IMR-90 (cell line): ENCODE measurements around the gene IREB2. TPM values are rescaled to one million over a fixed set of nuclear protein-coding genes. Genes with fewer than 3 reads are reported as not detected.

ENCODE experiments used
- ATAC-seq: fragments of 200-7000 bp; cut with Tn5 transposase; 2 replicates; pipeline ENCODE4 v1.9.1; 2020; ENCODE audit warnings: low read depth, mild to moderate bottlenecking, moderate library complexity
- BruUV-seq: library from RNA; stranded (reverse); fragments of 400-500 nt; replicated peaks from 2 replicates; lab custom pipeline; 2021; lab: Mats Ljungman, UMichigan
- CTCF ChIA-PET: fragments of 300-600 bp; formaldehyde crosslinking; extraction: SDS; loops from one replicate; lab custom pipeline; 2021; ENCODE audit warnings: antibody characterized with exemption; lab: Yijun Ruan, JAX
- POLR2A ChIA-PET: fragments of 300-600 bp; sonication (Branson Sonifier 250); formaldehyde crosslinking; loops from one replicate; lab custom pipeline; 2022; ENCODE audit warnings: antibody characterized with exemption; ENCODE audit not compliant: unreplicated experiment; lab: Charles Lee
- DNase-seq: peaks from one replicate; pipeline ENCODE4 v3.0.0; 2013
- H2AFZ ChIP-seq: replicated peaks from 2 replicates; pipeline ENCODE3; 2013; ENCODE audit warnings: low read length, mild to moderate bottlenecking; ENCODE audit not compliant: poor library complexity
- H2AK5ac ChIP-seq: 2 replicates; pipeline ENCODE4 v1.6.1; 2013; ENCODE audit warnings: low read depth, low read length, inconsistent platforms
- H2AK9ac ChIP-seq: replicated peaks from 2 replicates; pipeline ENCODE3; 2013; ENCODE audit warnings: mild to moderate bottlenecking, low read depth, low read length, moderate library complexity; ENCODE audit not compliant: poor library complexity
- H2BK120ac ChIP-seq: 2 replicates; pipeline ENCODE4 v1.6.1; 2013; ENCODE audit warnings: low read depth, low read length, inconsistent platforms
- H2BK15ac ChIP-seq: 3 replicates; pipeline ENCODE4 v1.6.1; 2013; ENCODE audit warnings: low read depth, low read length, inconsistent platforms
- H2BK20ac ChIP-seq: 2 replicates; pipeline ENCODE4 v1.6.1; 2013; ENCODE audit warnings: low read depth, mild to moderate bottlenecking, inconsistent platforms, low read length, moderate library complexity
- H2BK5ac ChIP-seq: 2 replicates; pipeline ENCODE4 v1.6.1; 2013; ENCODE audit warnings: mild to moderate bottlenecking, low read depth, low read length, inconsistent platforms; ENCODE audit not compliant: poor library complexity, severe bottlenecking
- H3K14ac ChIP-seq: replicated peaks from 2 replicates; pipeline ENCODE4 v1.6.1; 2013; ENCODE audit warnings: low read depth, low read length, inconsistent platforms
- H3K18ac ChIP-seq: 2 replicates; pipeline ENCODE4 v1.6.1; 2013; ENCODE audit warnings: low read depth, low read length, control low read depth
- H3K23ac ChIP-seq: 2 replicates; pipeline ENCODE4 v1.6.1; 2013; ENCODE audit warnings: low read depth, low read length, inconsistent platforms
- H3K27ac ChIP-seq: 2 replicates; pipeline ENCODE4 v1.5.1; 2013; ENCODE audit warnings: mild to moderate bottlenecking, control low read depth, low read length; ENCODE audit not compliant: insufficient read depth
- H3K27me3 ChIP-seq: 2 replicates; pipeline ENCODE4 v1.6.1; 2013; ENCODE audit warnings: low read length; ENCODE audit not compliant: control insufficient read depth, insufficient read depth
- H3K36me3 ChIP-seq: 2 replicates; pipeline ENCODE4 v1.6.1; 2013; ENCODE audit warnings: low read length, mixed read lengths; ENCODE audit not compliant: control insufficient read depth, insufficient read depth
- H3K4ac ChIP-seq: 2 replicates; pipeline ENCODE4 v1.6.1; 2013; ENCODE audit warnings: low read depth, low read length, inconsistent platforms
- H3K4me1 ChIP-seq: 2 replicates; pipeline ENCODE4 v1.6.1; 2013; ENCODE audit warnings: low read length, mixed read lengths; ENCODE audit not compliant: control insufficient read depth, insufficient read depth
- H3K4me2 ChIP-seq: 2 replicates; pipeline ENCODE4 v1.6.1; 2013; ENCODE audit warnings: low read depth, mild to moderate bottlenecking, control low read depth, low read length, moderate library complexity
- H3K4me3 ChIP-seq: 2 replicates; pipeline ENCODE4 v1.5.1; 2013; ENCODE audit warnings: low read depth, mild to moderate bottlenecking, control low read depth, low read length, moderate library complexity; ENCODE audit not compliant: insufficient read depth
- H3K56ac ChIP-seq: 2 replicates; pipeline ENCODE4 v1.6.1; 2013; ENCODE audit warnings: low read length, inconsistent platforms; ENCODE audit not compliant: insufficient read depth; ENCODE audit errors: extremely low read depth
- H3K79me1 ChIP-seq, 2 experiments: 2 replicates each; pipeline ENCODE4 v1.6.1; 2013; ENCODE audit warnings: low read length in 2 of 2, inconsistent platforms in 1 of 2, low read depth in 1 of 2
- H3K9ac ChIP-seq: 2 replicates; pipeline ENCODE4 v1.6.1; 2013; ENCODE audit warnings: low read depth, low read length, control low read depth
- H3K9me1 ChIP-seq: 2 replicates; pipeline ENCODE4 v1.6.1; 2013; ENCODE audit warnings: low read length, inconsistent platforms; ENCODE audit not compliant: insufficient read depth
- H3K9me3 ChIP-seq: 2 replicates; pipeline ENCODE4 v1.6.1; 2013; ENCODE audit warnings: low read length; ENCODE audit not compliant: control insufficient read depth, insufficient read depth
- H4K20me1 ChIP-seq: 2 replicates; pipeline ENCODE4 v1.6.1; 2013; ENCODE audit warnings: low read length, inconsistent platforms; ENCODE audit not compliant: insufficient read depth
- H4K5ac ChIP-seq: 2 replicates; pipeline ENCODE4 v1.6.1; 2013; ENCODE audit warnings: mild to moderate bottlenecking, low read depth, low read length, control low read depth
- H4K8ac ChIP-seq, 2 experiments: 2 replicates each; pipeline ENCODE4 v1.6.1; 2013; ENCODE audit warnings: low read depth in 2 of 2, low read length in 2 of 2, control low read depth in 1 of 2, inconsistent platforms in 1 of 2
- H4K91ac ChIP-seq: 2 replicates; pipeline ENCODE4 v1.6.1; 2013; ENCODE audit warnings: low read depth, low read length, inconsistent platforms; ENCODE audit not compliant: insufficient read depth
- BHLHE40 ChIP-seq: fragments of 150-350 bp; IDR thresholded peaks from 2 replicates; pipeline ENCODE4 v1.6.1; 2016; ENCODE audit warnings: mild to moderate bottlenecking, low read depth, low read length
- CEBPB ChIP-seq: IDR thresholded peaks from 2 replicates; pipeline ENCODE4 v1.6.1; 2012; ENCODE audit warnings: low read depth, low read length, improper control_type of control experiment
- CHD1 ChIP-seq: IDR thresholded peaks from 2 replicates; pipeline ENCODE4 v1.6.1; 2012; ENCODE audit warnings: low read depth, low read length, improper control_type of control experiment
- CTCF ChIP-seq: conservative IDR thresholded peaks from 2 replicates; pipeline ENCODE4 v1.5.1; 2012; ENCODE audit warnings: mild to moderate bottlenecking, low read depth, low read length, improper control_type of control experiment
- ELK1 ChIP-seq: fragments of 150-350 bp; IDR thresholded peaks from 2 replicates; pipeline ENCODE4 v1.6.1; 2016; ENCODE audit warnings: low read depth, mild to moderate bottlenecking, low read length, moderate library complexity, borderline replicate concordance
- FOS ChIP-seq: fragments of 150-350 bp; IDR thresholded peaks from 2 replicates; pipeline ENCODE4 v1.6.1; 2016; ENCODE audit warnings: low read depth, low read length
- MAFK ChIP-seq: IDR thresholded peaks from 2 replicates; pipeline ENCODE4 v1.6.1; 2012; ENCODE audit warnings: low read depth, low read length, improper control_type of control experiment
- MAZ ChIP-seq: IDR thresholded peaks from 2 replicates; pipeline ENCODE4 v1.6.1; 2012; ENCODE audit warnings: low read depth, mild to moderate bottlenecking, low read length, improper control_type of control experiment, moderate library complexity, borderline replicate concordance
- MXI1 ChIP-seq: IDR thresholded peaks from 2 replicates; pipeline ENCODE4 v1.6.1; 2012; ENCODE audit warnings: low read depth, mild to moderate bottlenecking, low read length, moderate library complexity, borderline replicate concordance
- NFE2L2 ChIP-seq: fragments of 150-350 bp; IDR thresholded peaks from 2 replicates; pipeline ENCODE4 v1.6.1; 2016; ENCODE audit warnings: low read depth, mild to moderate bottlenecking, low read length
- POLR2A ChIP-seq: IDR thresholded peaks from 2 replicates; pipeline ENCODE4 v1.6.1; 2012; ENCODE audit warnings: mild to moderate bottlenecking, low read depth, low read length
- RAD21 ChIP-seq: IDR thresholded peaks from 2 replicates; pipeline ENCODE4 v1.6.1; 2012; ENCODE audit warnings: low read length, improper control_type of control experiment
- RCOR1 ChIP-seq: IDR thresholded peaks from 2 replicates; pipeline ENCODE4 v1.6.1; 2012; ENCODE audit warnings: mild to moderate bottlenecking, low read length, improper control_type of control experiment; ENCODE audit not compliant: insufficient replicate concordance
- RFX5 ChIP-seq: IDR thresholded peaks from 2 replicates; pipeline ENCODE4 v1.8.0; 2012; ENCODE audit warnings: low read depth, mild to moderate bottlenecking, low read length, moderate library complexity
- SMC3 ChIP-seq: fragments of 150-350 bp; IDR thresholded peaks from 2 replicates; pipeline ENCODE4 v1.6.1; 2016; ENCODE audit warnings: low read depth, mild to moderate bottlenecking, antibody characterized with exemption, low read length, moderate library complexity
- USF2 ChIP-seq: fragments of 150-350 bp; IDR thresholded peaks from 2 replicates; pipeline ENCODE4 v1.6.1; 2017; ENCODE audit warnings: mild to moderate bottlenecking, antibody characterized with exemption, low read length, low read depth
- WGBS, 2 experiments: methylation state at CpG; one replicate each; pipeline versions ENCODE4 v1.1.5 to v1.1.7; 2013; ENCODE audit warnings: missing lambda C conversion rate in 2 of 2; ENCODE audit not compliant: insufficient read length in 1 of 2; ENCODE audit errors: extremely low coverage in 2 of 2; 5-methylcytosine and 5-hydroxymethylcytosine counted together
- dilution Hi-C: fragments of 300-500 bp; cut with HindIII; formaldehyde crosslinking; loops from one replicate; pipeline ENCODE4 v1.14.3; 2018; ENCODE audit warnings: low sequenced_read_pairs; ENCODE audit not compliant: unreplicated experiment
- in situ Hi-C: fragments of 300-500 bp; cut with MboI; formaldehyde crosslinking; loops from 3 replicates; pipeline ENCODE4 v1.14.3; 2019; ENCODE audit warnings: low sequenced_read_pairs, inconsistent platforms, mixed read lengths
- intact Hi-C: fragments of 100-400 bp; cut with micrococcal nuclease; formaldehyde crosslinking; loops from 2 replicates; pipeline ENCODE4 v1.10.0; 2022
- polyA plus RNA-seq, 3 experiments: library from polyadenylated mRNA; depleted of rRNA; stranded (reverse); fragments of >200 nt; gene quantifications; 2 replicates each; pipeline ENCODE4 v1.2.3, GENCODE V29; 2012; ENCODE audit warnings: low replicate concordance in 1 of 3
- total RNA-seq: library from RNA; depleted of rRNA; stranded (reverse); fragments of >200 nt; gene quantifications from 2 replicates; pipeline ENCODE4 v1.2.3, GENCODE V29; 2012

The IREB2 gene
- total and polyA plus RNA-seq, 2 of the 4 experiments (the other 2 are of a cell fraction): 12.2 to 13.5 TPM

GRCh38 chr15:78533331-78533730 lies 95.3 kb downstream of the IREB2 start:
- H3K36me3 ChIP-seq: no peaks in the 10 kb centered on the region
- no peak overlapping the region for H3K18ac ChIP-seq
- TF ChIP-seq CHD1 (no peak), RAD21 (no peak), MAFK (no peak), USF2 (no peak), ELK1 (no peak), CTCF (no peak), MAZ (no peak), CEBPB (no peak), MXI1 (no peak), RFX5 (no peak), RCOR1 (no peak), BHLHE40 (no peak), SMC3 (no peak), NFE2L2 (no peak), POLR2A (no peak), FOS (no peak)
- BruUV-seq: no TSS peak
- dilution Hi-C loops: no loop called here
- H2AK5ac ChIP-seq: no peak overlapping the region
- no peak for DNase-seq
- no peak overlapping the region for H2BK5ac ChIP-seq
- intact Hi-C loops: no loop called here
- no peak overlapping the region for H3K56ac ChIP-seq
- no peak overlapping the region for H3K4ac ChIP-seq
- H2AFZ ChIP-seq: no peak overlapping the region
- H4K8ac ChIP-seq: no peak overlapping the region
- CTCF ChIA-PET: no interaction called here
- H3K14ac ChIP-seq: no peak overlapping the region
- H3K9me3 ChIP-seq: no peaks in the 10 kb centered on the region
- no peak overlapping the region for H3K23ac ChIP-seq
- no peak overlapping the region for H3K4me3 ChIP-seq
- no peak overlapping the region for H2BK15ac ChIP-seq
- no peaks in the 10 kb centered on the region for H3K9me1 ChIP-seq
- H2AK9ac ChIP-seq: no peak overlapping the region
- no peak overlapping the region for H2BK20ac ChIP-seq
- ATAC-seq: no peak
- H3K9ac ChIP-seq: no peak overlapping the region
- no peaks in the 10 kb centered on the region for H3K79me1 ChIP-seq
- no peaks in the 10 kb centered on the region for H4K20me1 ChIP-seq
- H3K27ac ChIP-seq: no peak overlapping the region
- no peaks in the 10 kb centered on the region for H3K27me3 ChIP-seq
- no peak overlapping the region for H4K91ac ChIP-seq
- H3K4me1 ChIP-seq: no peaks in the 10 kb centered on the region
- H2BK120ac ChIP-seq: no peak overlapping the region
- H4K5ac ChIP-seq: no peak overlapping the region
- H3K4me2 ChIP-seq: no peak overlapping the region
- POLR2A ChIA-PET: no interaction called here
- 56% methylated on average over 2 of the region's 2 CpGs; no CpG with 5 or more reads in 1 of the 2 experiments for whole genome bisulfite sequencing, 2 experiments
- in situ Hi-C loops: no loop called here
